ENCODE results near the gene DYNLL2.
A peak's percentile ranks its signal among the peaks of the same experiment; 100 is the strongest.
"Not testable (repeated sequence)": the region's sequence is repeated elsewhere in the genome, so short reads cannot be mapped to it uniquely, and the experiment has no call there.

Gene DYNLL2

DNA sequence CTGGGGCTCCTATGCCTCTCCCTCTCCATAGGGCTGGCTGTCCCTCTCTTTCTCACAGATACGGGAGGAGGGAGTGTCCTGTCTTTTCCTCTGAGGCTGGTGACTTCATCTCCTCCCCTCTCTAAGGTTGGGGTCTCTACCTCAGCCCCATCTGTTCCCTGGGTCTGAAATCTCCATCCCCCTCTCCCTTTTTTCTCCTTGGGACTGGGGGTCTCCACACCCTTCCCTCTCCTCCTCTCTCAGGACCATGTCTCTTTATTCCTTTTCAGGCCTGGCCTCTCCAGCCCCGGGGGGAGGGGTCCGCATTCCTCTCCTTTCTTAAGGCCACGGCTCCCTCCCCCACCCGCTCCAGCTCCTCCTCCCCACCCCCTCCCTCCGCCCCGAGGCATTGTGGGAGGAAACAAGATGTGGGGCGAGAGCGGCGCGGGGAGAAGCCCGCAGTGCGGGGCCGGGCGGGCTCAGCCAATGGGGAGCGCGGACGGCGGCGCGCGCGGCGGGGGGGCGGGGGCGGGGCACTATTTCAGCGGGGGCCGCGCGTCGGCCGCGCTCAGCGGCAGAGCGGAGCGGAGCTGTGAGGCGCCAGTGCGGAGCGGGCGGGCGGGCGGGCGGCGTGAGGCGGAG is at the start of gene DYNLL2:
Gene DYNLL2, plus strand, starts transcription at position 550 of the 621 bp plus-strand sequence. CDS start 3,672 bp downstream, outside the sequence.
- DNase-seq = peak; percentile 92

DNA sequence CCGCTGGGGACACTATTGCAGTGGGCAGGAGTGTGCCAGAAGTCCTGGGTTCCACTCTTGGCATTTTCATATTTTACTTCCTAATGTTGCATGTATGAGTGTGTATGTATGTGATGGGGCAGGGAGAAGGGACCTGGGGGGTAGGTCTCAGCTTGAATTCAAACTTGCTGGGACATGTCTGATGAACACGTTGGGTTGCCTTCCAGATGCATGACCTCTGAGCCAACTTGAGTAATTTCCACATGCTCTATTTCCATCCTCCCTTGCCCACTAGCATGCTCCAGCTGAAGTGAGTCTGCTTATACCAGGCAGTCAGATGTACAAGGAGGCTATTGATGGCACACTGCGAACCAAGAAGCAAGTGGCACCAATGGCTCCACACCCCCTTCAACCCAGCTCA is 43.2 kb upstream of the DYNLL2 start:
- no peak for DNase-seq

GRCh38 chr17:58040386-58040785 is 42.8 kb upstream of the DYNLL2 start:
- DNase-seq = no peak

DNA sequence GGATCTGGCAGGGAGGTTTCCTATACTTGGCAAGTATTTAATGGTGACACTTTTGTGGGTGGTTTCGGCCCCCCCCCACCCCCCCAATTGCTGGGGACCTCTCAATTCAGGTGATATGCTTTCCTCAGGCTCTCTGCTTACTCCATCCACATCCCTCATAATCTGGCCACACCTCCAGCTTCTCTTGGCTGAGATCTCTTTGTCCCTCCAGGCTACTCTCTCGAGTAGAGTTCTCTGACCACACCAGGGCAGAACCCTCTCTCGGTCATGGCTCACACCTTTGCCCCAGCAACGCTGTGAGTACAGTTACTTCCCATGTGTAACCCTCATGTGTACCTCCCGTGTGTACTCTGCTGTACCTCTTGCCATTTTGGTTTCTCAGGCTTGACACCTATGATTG is 42.1 kb upstream of the DYNLL2 start:
- no peak for DNase-seq

- DNase-seq = no peak
Measured at GRCh38 chr17:58043221-58044181, 39.7 kb upstream of the DYNLL2 start.

DNA sequence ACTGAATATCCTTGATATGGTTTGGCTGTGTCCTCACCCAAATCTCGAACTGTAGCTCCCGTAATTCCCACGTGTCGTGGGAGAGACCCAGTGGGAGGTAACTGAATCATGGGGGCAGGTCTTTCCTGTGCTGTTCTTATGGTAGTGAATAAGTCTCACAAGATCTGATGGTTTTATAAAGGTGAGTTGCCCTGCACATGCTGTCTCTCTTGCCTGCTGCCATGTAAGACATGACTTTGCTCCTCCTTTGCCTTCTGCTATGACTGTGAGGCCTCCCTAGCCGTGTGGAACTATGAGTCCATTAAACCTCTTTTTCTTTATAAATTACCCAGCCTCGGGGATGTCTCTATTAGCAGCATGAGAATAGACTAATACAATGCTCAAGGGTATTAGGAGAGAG is 39.0 kb upstream of the DYNLL2 start:
- DNase-seq = not testable (repeated sequence)

GRCh38 chr17:58046239-58047094 is 36.8 kb upstream of the DYNLL2 start:
- DNase-seq = no peak

DNA sequence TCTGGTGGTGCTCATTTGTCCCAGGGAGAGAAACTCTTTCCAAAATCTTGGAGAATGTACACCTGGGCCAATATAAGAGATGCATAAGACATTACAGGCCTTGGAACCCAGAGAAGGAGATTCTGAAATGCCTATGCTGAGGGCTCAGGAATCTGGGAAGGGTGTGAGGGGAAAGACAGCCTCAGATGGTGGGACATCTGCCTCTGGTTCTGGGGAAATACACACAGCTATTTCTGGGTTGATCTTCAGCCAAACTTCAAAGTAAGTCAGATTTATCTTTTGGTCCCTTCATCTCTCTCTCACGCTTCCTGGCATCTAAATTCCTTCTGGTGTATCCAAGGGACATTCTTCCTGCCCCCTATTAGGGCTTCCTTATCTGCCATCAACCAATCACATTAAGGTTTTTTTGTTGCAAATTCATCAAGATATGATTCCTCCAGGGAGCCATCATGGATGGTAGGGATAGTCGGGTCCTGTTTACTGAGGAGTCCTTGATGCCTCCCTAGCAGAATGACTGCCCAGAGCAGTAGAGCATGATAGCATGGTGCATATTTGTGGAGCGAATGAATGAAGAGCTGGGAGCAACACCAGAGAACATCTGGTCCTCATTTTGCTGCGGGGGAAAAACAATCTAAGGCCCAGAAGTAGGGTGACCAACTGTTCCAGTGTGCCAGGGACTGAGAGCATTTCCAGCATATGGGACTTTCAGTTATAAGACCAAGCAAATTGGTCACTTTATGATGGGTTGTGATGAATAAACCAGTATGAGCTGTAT is 35.7 kb upstream of the DYNLL2 start:
- no peak for DNase-seq

DNA sequence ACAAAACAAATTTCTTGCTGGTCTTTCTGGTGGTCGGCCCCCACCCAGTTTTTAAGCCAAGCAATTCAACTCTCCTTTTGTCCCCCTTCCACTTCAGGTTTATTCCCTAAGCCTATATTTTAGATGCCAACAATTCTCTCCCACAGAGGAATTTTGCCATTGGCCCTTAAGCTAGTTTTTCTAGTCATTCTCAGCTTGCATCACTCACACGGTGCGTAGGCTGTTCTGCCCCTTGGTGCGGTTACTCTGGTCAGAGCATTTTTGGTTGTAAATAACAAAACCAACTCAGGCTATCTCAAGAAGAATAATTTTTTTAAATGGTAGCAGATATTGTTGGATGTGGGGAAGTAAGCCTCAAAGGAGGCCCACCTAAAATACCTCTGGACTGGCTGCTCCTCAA is 33.7 kb upstream of the DYNLL2 start:
- DNase-seq = no peak

DNA sequence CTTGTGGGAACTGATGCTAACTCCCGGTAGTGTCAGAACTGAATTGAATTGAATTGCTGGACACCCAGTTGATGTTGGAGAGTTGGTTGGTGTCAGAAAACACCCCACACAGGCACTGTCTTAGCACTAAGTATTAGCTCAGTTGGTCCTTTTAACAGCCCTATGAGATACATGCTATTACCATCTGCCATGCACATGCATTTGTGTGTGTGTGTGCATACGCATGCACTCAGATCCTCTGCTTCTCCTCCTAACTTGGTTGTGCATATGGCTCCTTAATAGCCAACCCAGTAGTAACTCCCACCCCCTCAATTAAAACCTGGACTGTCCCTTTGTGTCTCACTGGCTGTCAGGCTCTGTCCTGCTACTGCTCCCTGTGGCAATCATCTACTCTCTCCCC is 32.3 kb upstream of the DYNLL2 start:
- DNase-seq = no peak

GRCh38 chr17:58051468-58051867 is 31.8 kb upstream of the DYNLL2 start:
- DNase-seq = no peak

DNA sequence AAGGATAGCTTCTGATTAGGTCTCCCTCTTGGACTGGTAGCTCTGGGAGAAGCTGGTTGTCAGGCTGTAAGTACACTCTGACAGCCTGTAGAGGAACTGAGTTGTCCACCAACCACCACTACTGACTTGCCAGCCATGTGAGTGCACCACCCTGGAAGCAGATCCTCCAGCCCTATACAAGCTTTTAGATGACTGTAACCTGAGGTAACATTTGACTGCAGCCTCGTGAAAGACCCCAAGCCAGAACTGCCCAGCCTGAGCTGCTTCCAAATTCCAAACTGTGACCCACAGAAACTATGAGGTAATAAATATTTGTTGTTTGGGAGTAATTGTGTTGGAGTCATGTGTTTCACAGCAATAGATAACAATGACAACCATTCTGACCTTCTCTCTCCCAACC is 30.8 kb upstream of the DYNLL2 start:
- DNase-seq = no peak

DNA sequence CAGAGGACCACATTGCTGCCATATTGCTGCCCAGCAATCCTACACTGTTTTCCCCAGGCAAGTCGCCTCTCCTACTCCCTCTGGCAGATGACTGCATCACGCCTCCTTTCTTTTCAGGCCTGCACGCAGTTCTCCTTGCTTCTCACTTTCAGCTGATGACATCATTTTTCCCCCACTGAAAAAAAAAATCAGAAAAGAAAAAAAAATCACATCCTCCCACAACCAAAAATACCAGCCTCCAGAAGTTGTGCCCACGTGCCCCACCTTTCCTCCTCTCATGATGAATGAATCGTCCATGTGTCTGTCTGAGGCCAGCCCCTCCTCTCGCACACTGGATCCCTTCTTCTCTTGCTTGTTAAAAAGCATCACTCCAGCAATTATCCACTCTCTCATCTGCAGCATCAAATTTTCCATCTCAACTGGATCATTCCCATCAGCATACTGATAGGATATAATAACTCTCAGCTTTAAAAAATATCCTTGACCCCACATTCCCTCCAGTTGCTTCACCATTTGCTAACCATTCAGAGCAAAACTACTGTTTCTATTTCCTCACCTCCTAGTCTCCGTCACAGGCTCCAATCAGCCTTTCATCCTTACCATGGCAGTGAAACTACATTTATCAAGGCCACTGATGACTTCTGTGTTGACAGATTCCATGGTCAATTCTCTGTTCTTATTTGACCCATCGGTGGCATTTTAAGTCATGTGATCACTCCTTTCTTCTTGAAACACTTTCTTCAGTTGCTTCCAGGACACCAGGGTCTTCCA is 30.1 kb upstream of the DYNLL2 start:
- no peak for DNase-seq

DNA sequence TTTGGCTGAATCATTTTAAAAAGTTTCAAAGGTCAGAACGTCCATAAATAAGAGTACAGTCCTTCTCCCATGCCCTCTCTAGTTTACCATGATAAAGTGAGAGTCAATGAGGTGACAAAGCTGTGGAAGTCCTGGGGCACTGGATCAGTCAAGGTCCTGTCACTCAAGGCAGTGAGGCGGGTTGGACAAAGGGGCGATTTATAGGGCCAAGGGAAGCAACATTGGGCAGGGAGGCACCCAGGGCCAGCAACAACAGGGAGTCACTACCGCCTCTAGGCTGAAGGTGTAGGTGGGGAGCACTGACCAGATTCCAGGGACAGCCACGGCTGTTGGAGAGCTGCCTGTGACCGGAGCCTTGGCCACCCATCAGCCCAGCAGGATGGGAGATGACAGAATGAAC is 28.6 kb upstream of the DYNLL2 start:
- no peak for DNase-seq

DNA sequence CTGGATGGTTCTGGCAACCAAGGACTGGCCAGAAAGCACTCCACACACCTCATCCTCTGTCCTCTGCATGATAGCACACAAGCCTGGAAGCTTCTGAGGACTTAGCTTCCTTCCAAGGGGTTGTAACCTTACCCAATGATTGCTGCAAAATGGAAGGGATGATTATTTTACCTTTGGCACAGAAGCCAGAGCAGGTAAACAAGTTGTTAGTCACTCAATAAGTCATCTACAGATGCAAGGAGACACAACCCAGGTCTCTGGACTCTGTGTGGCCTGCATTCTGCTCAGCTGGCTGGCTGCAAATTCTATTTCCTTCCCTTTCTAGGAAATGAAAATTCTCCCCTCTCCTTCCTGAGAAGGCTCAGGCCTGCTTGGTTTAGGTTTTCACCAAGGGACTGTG is 26.7 kb upstream of the DYNLL2 start:
- DNase-seq = no peak

GRCh38 chr17:58059141-58059540 is 24.1 kb upstream of the DYNLL2 start:
- no peak for DNase-seq

- no peak for DNase-seq
Measured at GRCh38 chr17:58060596-58061191, 22.5 kb upstream of the DYNLL2 start.

- DNase-seq = no peak
Measured at GRCh38 chr17:58061672-58062071, 21.5 kb upstream of the DYNLL2 start.

GRCh38 chr17:58065238-58065637 is 18.0 kb upstream of the DYNLL2 start:
- DNase-seq = no peak

- no peak for DNase-seq
Measured at GRCh38 chr17:58066401-58066800, 16.8 kb upstream of the DYNLL2 start.

DNA sequence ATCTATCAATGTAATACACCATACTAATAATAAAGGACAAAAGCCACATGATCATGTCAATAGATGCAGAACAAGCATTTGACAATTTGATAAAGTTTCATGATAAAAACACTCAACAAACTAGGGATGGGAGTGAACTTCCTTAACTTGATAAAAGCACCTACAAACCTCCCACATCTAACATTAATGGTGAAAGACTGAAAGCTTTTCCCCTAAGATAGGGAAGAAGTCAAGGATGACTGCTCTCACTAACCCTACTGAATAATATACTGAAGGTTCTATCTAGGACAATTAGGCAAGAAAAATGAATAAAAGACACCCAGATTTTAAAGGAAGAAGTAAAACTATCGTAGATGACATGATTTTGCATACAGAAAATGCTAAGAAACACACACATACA is 10.4 kb upstream of the DYNLL2 start:
- peak; percentile 9 for DNase-seq

Measured in OCI-M1 (cell line).